Amygdala (tissue), 56 donors: ENCODE data around the gene MAGI2.

Experiments used
- DNase-seq, 56 donors: peaks; one replicate each; lab custom pipeline; 2025; lab: John Stamatoyannopoulos, UW

Gene MAGI2

DNA sequence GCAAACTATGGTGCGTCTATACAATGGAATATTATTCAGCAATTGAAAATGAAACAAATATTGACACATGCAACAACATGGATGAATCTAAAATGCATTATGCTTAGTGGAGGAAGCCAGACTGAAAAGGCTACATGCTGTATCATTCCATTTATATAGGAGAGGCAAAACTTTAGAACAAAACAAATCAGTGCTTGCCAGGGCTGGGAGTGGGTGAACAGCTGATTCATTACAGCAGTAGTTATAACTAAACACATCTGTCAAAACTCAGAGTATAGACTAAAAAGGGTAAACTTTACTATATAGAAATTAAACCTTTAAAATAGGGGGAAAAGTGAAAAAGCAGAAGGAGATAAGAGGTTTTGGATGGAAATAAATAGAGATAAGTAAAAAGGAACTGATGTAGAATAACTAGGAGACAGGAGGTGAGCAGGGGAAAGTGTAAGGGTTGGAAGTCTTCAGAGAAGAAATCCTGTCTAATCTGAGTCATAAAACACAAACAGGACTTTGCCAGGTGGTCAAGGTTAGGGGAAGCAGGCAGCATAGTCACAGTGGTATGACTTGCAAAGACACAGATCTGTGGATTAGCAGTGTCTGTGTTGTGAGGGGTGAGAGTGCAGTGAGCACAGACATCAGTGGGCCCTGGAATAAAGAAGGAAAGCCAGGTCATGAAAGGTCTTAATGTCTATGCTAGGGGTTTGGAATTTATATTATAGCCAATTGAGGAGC lies 1305.1 kb downstream of the MAGI2 start:
- DNase-seq, result no peak

DNA sequence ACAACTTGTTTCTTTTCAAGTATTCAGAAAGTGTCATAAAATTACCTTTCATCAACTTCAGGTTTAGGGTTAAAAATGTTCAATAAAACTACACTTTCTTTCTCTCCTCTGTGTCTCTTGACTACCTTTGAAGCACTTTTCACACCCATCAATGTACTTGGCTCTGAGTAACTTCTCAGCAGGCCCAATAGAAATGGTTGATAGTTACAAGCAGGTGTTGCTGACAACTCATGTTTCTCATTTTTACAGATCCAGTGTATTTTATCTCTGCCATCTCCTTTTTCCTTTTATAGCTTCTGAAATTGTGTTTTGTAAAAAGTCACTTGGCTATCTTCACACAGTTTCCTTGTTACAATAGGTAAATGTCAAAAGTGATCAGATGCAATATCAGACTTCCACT lies 1306.9 kb downstream of the MAGI2 start:
- DNase-seq, result no peak

DNA sequence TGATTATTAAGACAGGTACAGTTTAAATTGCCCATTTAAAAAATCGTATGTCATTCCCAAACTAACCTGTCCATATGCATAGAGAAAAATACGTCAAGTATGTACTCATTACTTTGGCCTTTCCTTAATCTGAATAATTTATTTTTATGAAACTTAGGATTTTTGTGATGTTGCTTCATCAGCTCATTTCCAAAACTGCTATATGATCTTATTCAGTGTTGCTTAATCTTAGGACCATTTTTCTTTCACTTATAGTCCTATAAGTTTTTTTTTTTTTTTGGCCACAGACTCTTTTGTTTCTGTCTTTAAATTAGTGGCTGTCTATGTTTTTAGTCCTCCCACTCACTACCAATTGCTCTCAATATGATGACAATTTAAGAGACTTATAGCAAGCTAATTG lies 1309.8 kb downstream of the MAGI2 start:
- no peak for DNase-seq

DNA sequence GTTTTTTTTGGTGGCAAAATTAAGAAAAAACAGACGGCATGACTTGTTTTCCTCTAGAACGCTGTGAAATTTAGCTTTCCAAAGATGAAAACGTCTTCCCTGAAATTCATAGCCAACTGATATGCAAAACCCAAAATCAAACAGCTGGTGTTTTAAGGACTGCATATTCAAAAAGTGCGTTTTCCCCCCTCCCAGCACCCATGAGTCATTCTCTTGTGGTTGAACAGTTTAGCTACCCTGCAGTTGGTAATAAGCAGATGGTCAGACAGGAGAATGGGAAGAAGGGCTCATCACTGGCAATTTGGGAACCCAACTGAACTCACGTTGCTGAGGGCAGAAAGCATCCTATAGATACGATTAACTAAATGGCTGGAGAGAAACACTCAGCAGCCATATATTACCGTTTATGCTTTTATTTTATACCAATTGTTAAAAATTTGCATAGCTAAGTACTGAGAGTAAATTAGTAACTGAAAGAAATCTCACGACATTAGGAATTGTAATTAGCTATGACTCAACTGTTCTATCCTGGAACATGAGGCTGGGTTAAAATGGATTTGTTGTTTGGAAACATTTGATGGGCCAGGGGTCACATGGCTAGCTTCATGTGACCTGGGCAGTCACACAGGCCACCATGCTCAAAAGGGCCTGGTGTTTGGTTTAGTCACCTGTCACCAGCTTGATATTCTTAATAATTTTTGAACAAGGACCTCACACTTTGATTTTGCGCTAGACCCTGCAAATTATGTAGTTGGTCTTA lies 1311.8 kb downstream of the MAGI2 start:
- peak in 8 of 56 donors; percentile 5 to 39 (median 20) for DNase-seq

DNA sequence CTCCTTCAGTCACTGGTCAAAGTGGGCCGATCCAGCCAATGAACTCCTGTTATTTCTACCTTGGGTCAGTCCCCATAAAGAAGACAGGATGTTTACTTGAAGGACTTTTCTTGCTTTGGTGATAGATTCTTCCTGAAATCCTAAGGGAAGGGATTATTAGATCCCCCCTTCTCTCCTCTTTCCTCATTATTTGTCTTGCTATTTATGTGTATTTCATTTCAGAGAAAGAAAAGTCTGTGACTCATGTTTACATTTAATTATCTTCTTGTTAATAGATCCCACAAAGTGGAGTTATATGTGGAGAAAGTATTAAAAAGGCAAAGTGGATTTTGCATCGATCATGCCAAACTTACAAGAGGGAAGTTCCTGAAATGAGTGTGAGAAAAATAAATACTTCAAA lies 1313.4 kb downstream of the MAGI2 start:
- DNase-seq, result no peak

DNA sequence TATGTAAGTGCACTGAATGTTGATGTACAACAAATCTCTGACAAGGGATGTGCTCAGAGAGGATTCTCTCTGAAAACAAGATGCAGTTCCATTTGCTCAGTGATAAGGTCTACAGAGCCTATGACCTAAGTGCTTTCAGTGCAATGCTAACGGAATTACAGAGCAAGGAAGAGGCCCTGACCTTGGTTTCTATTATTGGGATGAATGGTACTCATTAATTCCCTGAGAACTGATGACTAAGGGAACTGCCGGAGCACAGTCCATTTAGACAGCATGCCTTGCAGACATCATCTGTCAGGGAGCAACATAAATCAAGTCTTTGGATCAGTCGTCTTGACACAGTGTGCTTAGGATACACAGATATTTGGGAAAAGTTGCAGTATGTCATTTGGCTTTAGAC lies 1314.1 kb downstream of the MAGI2 start:
- DNase-seq, result peak in 3 of 56 donors; percentile 19 to 25 (median 24)

DNA sequence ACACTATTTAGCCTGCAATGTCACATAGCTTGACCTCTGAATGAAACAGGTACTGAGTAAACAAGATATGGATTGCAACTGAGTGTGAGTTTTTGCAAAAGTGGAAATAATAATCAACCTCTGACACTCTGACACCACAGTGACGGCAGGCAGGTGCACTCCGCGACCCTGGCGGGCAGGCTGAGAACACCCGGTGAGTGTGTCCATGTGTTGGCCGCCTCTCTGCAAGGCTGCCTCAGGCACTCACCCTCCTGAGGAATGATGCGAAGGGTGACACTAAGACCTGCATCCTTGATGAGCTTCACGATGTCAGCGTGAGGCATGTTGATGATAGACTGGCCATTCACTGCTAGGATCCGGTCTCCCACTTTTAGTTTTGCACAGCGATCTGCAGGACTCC lies 1318.7 kb downstream of the MAGI2 start:
- no peak for DNase-seq

DNA sequence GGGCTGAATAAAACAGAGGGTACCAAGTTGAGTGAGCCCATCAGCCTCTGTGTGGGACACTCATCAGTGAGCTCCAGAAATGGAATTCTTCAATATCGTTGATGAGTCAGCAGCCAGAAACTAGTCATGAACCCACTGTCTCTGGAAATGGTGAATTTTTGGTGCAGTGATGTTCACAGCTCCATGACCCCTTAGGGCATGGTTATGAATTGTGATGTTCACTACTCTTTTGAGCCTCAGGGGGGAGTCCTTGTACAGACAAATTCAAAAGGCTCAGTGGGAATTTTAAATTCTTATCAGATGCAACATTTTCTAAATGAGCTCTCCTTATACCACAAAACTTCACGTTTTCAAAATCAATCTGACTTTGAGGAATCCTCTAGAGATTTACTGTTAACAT lies 1319.2 kb downstream of the MAGI2 start:
- DNase-seq, result no peak

DNA sequence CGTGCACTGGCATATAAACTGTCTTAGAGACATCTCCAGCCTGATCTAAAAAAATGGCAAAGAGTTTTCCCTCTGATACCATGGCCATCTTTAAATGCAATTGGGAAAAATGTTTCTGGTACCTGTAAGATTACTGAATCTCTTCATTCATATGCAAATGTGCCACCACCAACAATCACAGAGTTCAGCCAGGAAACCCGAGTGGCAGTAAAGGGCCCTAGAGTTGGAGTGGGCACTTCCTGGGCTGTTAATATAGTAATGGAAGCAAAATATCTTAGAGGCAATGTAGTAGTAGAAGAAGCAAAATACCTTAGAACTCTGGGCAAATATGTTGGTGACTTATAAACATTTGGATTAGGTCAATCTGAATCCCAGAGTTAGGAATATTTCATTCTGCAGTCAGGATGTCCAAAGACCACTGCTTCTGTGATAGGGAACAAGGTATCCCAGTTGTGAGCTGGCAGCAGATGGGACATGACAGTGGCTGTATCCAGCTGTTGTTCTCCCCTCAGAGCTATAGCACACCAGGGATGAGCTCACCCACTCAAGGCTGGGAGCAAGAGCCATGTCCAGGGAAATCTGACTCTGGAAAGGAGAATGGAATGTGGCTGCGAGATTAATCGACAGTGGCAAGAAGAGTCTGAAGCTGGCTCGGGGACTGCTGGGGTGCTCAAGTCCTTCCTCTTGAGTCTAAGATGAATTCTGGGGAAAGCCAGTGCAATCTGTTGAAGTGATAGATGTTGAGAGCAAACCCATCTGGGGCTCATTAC lies 1322.8 kb downstream of the MAGI2 start:
- DNase-seq, result no peak

DNA sequence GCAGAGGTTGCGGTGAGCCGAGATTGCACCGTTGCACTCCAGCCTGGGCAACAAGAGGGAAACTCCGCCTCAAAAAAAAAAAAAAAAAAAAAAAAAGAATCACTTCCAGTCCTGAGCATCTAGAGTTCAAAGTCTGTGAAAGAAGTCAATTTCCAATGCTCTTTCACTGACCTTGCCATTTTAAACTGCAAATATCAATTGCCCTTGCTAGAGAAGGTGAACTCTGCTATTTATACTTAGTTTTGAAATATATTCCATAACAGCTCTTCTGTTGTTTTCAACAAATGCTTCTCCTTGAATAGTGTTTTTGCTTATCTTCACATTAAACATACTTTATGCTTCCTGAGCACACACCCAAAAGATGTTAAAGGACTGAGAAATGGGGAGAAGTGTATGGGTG lies 1323.6 kb downstream of the MAGI2 start:
- no peak for DNase-seq

DNA sequence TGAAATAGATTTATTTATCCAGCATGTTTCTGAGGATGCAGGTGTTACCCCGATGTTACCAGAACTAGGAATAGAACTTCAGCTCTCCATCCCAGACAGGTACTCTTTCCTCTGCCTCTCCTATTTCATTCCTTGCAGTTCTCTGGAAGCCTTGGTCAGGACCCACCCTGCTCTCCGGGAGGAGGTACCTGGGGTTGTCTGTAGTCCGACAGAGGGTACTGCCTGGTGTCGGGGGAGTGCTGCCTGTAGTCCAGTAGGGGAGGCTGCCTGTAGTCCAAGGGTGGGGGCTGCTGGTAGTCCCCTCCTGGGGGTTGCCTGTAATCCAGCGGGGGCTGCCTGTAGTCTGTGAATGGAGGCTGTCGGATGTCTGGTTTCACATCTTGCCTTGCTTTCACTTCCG lies 1326.5 kb downstream of the MAGI2 start:
- DNase-seq, result no peak

DNA sequence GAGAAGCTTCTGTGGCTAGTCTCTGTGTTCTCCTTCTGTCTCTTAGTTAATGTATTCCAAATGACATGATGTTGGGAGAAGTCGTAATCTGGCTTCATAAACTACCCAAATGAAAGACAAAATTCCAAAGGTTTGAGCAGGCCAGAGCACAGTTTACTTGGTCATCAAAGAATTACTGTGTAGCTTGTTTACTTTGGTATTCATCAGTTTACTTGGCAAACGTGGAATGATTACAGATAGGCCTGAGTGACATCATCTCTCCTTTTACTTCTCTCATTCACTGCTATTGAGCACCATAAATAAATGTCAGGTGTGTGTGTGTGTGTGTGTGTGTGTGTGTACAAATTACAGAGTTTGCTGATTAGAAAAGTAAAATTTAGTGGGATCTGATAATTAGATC lies 1327.6 kb downstream of the MAGI2 start:
- DNase-seq, result peak in 1 of 56 donors; percentile 34

DNA sequence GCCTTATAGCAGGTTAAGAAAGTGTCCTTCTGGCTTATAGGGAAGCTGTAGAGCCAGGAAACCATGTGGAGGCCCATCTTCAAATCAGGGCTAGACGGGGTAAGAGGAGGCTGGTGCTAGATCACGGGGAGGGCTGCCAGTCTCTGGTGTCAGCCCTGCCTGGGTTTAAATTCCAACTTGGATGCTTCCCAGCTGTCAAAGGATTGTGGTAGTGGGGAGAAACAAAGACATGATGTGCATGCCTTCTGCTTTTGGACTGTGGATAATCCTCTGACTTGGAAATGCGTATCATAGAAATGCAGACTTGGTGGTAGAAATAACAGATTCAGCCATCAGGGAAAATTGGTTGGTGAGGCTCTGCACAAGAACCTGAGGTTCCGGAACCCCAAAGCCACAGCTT lies 1329.3 kb downstream of the MAGI2 start:
- DNase-seq, result no peak

DNA sequence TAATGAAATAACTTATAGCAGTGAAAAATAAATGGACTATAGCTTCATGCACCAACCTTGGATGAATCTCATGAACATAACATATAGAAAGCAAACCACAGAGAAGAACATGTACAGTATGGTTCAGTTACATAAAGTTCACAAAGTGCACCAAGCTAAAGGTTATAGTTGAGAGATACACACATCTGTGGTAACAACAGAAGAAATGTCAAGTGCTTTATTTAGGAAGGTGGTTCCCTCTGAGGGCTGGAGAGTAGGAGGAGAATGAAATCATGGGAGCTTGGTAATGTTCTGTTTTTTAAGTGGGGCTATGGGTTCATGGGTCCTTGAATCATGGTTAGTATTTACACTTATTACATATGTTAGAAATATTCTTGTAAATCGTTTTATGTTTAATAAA lies 1331.6 kb downstream of the MAGI2 start:
- no peak for DNase-seq

DNA sequence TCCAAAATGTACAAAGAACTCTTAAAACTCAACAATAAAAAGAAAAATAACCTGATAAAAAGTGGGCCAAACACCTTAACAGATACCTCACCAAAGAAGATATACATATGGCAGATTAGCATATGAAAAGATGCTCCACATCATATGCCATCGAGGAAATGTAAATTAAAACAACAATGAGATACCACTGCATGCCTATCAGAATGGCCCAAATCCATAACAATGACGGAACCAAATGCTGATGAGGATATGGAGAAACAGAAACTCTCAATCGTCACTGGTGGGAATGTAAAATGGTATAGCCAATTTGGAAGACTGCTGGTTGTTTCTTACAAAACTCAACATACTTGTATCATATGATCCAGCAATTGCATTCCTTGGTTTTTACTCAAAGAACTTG lies 1335.0 kb downstream of the MAGI2 start:
- no peak for DNase-seq

DNA sequence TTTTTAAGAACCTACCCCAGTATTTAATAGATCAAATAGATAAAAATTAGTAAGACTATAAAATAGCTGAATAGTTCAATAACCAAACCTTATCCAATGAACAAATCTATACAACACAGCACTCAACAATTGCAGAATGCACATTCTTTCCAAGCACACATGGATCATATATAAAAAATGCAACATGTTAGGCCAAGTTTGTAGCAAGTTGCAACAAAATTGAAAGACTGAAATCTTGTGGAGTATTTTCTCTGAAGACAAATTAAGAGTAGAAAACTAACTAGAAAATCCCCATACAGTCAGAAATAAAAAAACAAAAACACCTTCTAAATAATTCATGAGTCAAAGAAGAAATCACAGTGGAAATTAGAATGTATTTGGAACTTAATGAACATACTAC lies 1337.6 kb downstream of the MAGI2 start:
- DNase-seq, result no peak

DNA sequence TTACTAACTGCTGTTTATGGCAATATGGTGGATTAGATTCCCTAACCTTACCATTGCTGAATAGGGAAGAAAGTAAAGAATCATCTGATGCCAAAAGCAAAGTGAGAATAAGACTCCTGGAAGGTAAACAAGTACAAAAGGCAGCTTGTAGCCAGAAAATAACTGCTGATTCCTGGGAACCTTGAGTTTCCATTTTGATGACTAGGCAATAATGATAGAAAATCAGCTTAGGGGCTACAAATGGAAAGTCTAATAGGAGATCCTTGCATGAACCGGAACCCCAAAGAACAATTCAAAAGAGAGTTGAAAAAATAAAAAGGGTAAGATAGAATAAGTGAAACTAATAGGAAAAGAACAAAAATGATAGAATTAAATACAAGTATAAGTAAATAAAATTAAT lies 1338.5 kb downstream of the MAGI2 start:
- DNase-seq, result no peak

DNA sequence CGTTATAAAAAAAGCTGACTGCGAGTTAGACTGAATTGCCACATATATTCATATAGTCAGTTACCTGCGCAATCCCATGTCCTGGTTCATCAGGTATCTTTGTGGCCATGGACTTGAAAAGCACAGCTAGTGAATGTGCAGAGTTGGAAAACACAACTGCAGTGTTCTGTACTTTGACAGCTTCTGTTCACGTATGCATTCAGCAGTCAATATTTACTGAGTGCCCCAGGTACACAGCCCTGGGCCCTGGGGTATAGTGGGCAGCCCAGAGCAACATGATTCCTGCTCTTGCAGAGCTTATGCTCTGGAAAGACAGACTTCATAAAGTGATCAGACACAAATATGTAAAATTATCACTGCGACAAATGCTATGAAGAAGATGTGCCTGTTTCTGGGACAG lies 1341.0 kb downstream of the MAGI2 start:
- no peak for DNase-seq

DNA sequence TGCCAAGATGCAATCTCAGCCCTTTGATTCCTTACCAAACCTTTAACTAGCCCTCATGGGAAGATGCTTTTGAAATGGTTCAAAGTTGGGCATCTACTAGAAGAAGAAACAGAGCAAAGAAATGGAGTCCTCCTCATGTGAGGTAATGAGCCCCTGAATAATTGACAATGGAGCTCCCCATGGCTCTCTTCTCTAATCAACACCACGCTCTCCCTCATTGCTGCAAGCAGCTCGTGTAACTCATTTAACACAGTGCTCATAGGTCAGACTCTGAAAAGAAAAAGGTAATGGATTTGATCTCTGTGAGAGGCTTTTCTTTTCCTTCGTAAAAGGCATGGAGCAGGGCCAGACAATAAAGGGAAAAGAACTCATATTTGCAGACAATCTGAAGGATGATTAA lies 1342.1 kb downstream of the MAGI2 start:
- DNase-seq, result no peak

DNA sequence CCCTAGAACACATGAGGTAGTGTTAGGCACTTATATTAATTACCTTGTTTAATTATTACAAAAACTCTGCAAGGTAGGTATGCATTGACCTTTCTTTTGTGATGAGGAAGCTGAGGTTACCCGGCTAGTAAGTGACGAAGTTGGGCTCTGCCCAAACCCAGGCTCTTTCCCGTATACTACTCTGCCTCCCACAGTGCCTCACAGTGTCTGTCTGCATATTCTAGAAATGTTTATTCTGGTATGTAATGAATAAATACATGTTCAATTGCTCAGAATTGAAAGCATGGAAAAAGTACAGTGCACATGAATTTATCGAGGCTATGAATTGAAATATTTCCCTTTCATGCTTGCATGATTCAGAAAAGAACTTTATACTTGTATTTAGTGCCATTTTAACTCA lies 1350.0 kb downstream of the MAGI2 start:
- DNase-seq, result no peak

DNA sequence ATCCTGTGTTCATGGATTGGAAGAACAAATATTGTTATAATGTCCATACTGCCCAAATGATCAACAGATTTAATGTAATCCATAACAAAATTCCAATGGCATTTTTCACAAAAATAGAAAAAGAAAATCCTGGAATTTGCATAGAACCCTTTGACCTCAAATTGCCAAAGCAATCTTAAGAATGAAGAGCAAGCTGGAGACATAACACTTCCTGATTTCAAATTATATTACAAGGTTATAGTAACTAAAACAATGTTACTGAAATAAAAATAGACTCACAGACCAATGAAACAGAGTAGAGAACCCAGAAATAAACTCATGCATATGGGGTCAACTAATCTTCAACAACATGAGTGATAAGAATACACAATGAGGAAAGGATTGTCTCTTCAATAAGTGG lies 1352.4 kb downstream of the MAGI2 start:
- no peak for DNase-seq
